Spleen (tissue), 7 donors: Measurements from ENCODE around the gene ARRDC4.

Source experiments
- CTCF ChIP-seq, 11 experiments: fragments of 200-600 bp in 7 of 11; fragments of 450-650 bp in 4 of 11; sonication (generic) in 4 of 11; IDR thresholded peaks in 8 of 11; conservative IDR thresholded peaks in 3 of 11; 1 replicate in 7 of 11; 2 replicates in 4 of 11; pipeline versions ENCODE4 v1.4.0 to v1.8.0; 2016 to 2021; ENCODE audit warnings: antibody characterized with exemption in 11 of 11, inconsistent platforms in 4 of 11, mild to moderate bottlenecking in 1 of 11
- POLR2A ChIP-seq, 3 donors: fragments of 450-650 bp; IDR thresholded peaks; one replicate each; pipeline ENCODE4 v1.5.1; 2017; ENCODE audit warnings: antibody characterized with exemption in 3 of 3, mild to moderate bottlenecking in 1 of 3
- POLR2AphosphoS5 ChIP-seq, 3 donors: sonication (generic); formaldehyde crosslinking; IDR thresholded peaks; one replicate each; pipeline ENCODE4 v1.5.1; 2017; ENCODE audit warnings: antibody characterized with exemption in 3 of 3
- donor health status: DM: no; HTN: no; CAD: no; lungs with moderate emphysema.
- donor health status: DM: no; HTN: no; CAD: no.
- donor health status: DM: no; HTN: no; CAD: no.

- no peak for TF ChIP-seq POLR2A (IDR thresholded peaks at IDR 0.05)
- TF ChIP-seq CTCF (IDR thresholded peaks at IDR 0.05 in 8 of 11, conservative IDR thresholded peaks at IDR 0.05 in 3 of 11) = no peak
- TF ChIP-seq POLR2AphosphoS5 (IDR thresholded peaks at IDR 0.05) = no peak
Observed at GRCh38 chr15:97977734-97978133, 17.2 kb downstream of the ARRDC4 start.
